Measurements from ENCODE around the gene ACAN.

ACAN gene

DNA sequence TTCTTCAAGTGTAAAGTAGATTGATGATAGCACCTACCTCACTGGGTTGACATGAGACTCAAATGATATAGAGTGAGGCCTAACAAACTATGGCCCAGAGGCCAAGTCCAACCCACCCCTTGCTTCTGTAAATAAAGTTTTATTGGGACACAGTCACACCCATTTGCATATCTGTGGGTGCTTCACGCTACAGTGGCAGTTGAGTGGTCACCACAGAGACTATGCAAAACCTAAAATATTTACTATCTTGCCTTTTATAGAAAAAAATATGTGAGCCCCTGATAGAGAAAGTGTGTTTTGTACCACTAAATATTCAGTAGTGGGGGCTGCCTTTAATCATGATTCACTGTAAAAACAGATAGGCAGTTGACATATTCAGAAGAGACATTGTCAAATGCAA lies 38.0 kb downstream of the ACAN start:
- no peak overlapping the region for H3K4me3 ChIP-seq (ENCODE audit: low read depth, low read length)

DNA sequence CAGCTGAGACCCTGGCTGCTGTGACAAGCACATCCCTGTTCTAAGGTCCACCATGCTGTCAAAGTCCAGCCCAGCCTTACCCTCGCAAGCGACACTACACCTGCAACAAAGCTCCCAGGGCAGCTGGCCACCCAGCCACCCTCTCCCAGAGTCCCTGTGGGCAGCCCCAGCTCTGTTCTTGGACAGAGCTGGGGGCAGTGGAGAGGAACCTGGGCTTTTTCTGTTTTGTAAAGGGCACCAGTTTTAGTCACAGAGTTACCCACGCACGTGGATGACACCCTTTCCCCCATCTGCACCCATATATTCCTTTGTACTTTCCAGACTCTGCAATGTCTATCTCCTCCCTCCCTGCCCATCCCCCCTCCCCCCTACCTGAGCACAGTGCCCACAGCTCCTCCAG lies 38.9 kb downstream of the ACAN start:
- no peak overlapping the region for H3K4me3 ChIP-seq (ENCODE audit: low read depth, low read length)

DNA sequence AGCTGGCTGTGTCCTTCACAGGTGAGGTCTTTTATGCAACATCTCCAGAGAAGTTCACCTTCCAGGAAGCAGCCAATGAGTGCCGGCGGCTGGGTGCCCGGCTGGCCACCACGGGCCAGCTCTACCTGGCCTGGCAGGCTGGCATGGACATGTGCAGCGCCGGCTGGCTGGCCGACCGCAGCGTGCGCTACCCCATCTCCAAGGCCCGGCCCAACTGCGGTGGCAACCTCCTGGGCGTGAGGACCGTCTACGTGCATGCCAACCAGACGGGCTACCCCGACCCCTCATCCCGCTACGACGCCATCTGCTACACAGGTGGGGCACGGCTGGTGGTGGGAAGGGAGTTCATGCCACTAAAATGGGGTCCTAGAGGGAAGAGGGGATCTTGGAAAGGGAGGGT lies 40.1 kb downstream of the ACAN start:
- H3K4me3 ChIP-seq (ENCODE audit: low read depth, low read length), result no peak overlapping the region

DNA sequence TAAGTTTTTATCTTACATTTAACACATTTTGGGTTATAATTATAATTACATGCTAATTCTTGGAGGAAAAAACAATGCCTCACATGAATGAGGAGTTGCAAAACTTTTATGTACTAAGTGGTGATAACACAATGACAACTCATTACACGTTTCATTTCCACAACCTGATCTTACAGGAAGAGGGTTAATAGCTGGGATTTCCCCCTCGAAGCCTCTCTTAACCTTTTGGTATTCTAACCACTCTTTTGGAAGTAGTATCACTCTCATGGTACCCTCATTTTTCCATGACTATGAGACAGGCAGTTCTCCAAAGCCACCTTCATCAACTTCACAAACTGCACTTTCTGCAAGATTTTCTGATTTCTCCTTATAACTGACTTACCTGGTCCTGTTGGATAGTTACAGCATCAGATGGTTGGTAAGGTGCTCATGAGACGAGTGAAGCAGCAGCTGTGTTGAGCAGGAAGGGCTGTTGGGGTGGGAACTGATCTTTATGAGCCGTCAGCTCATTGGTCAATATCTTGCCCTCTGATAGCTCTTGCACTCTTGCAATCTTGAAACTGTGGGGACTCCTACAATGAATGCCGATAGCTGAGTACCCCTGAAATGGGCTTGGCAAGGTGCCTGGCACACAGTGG lies 41.6 kb downstream of the ACAN start:
- no peak overlapping the region for H3K4me3 ChIP-seq (ENCODE audit: low read depth, low read length)

DNA sequence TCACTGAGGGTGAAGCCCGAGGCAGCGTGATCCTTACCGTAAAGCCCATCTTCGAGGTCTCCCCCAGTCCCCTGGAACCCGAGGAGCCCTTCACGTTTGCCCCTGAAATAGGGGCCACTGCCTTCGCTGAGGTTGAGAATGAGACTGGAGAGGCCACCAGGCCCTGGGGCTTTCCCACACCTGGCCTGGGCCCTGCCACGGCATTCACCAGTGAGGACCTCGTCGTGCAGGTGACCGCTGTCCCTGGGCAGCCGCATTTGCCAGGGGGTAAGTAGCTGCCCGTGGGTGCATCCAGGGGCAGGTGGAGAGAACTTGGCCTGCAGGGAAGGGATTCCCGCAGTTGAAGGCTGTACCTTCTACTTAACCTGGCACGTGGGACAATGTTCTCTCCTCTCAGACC lies 42.4 kb downstream of the ACAN start:
- H3K4me3 ChIP-seq (ENCODE audit: low read depth, low read length), result no peak overlapping the region

DNA sequence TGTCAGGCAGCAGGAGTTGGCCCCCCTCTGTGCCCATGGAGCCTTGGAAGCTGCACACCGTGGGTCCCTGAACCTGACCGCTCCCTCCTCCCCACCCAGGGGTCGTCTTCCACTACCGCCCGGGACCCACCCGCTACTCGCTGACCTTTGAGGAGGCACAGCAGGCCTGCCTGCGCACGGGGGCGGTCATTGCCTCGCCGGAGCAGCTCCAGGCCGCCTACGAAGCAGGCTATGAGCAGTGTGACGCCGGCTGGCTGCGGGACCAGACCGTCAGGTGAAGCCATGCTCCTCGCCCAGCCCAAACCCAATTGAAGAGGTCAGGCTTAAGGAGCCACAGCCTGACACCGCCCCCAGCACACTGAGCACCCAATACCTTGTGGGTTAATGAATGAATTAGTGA lies 43.9 kb downstream of the ACAN start:
- no peak overlapping the region for H3K4me3 ChIP-seq (ENCODE audit: low read depth, low read length)

DNA sequence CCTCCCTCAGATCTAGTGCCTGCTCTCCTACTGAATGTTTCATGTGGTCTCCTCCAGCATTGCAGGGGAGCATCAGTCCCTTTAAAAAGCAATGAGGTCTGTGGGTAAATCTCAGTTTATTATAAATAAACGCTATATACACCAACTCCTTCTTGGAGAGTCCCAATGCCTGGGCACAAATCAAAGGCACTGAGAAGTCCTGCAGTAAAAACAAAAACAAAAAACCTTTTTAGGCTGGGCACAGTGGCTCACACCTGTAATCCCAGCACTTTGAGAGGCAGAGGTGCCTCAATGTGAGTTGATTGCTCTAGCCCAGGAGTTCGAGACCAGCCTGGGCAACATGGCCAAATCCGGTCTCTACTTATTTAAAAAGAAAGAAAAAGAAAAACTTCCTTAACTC lies 45.0 kb downstream of the ACAN start:
- H3K4me3 ChIP-seq (ENCODE audit: low read depth, low read length), result no peak overlapping the region

DNA sequence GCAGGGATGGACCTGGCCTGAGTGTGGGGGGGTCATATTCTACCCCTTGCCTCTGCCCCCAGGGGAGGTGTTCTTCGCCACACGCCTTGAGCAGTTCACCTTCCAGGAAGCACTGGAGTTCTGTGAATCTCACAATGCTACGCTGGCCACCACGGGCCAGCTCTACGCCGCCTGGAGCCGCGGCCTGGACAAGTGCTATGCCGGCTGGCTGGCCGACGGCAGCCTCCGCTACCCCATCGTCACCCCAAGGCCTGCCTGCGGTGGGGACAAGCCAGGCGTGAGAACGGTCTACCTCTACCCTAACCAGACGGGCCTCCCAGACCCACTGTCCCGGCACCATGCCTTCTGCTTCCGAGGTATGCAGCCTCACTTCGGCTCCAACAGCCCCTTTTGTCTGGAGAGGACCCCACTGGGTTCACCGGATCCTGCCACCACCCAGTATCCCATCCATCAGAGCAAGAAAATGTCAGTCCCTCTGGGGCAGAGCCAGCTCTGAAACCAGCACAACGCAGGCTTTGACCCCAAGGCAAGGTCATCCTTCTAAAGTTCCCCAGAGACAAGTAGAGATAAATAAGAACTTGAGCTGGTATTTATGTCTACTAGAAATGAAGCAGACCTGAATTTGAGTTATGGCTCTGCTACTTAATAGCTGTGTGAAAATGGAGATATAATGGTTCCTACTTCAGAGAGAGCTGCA lies 46.3 kb downstream of the ACAN start:
- no peak overlapping the region for H3K4me3 ChIP-seq (ENCODE audit: low read depth, low read length)

DNA sequence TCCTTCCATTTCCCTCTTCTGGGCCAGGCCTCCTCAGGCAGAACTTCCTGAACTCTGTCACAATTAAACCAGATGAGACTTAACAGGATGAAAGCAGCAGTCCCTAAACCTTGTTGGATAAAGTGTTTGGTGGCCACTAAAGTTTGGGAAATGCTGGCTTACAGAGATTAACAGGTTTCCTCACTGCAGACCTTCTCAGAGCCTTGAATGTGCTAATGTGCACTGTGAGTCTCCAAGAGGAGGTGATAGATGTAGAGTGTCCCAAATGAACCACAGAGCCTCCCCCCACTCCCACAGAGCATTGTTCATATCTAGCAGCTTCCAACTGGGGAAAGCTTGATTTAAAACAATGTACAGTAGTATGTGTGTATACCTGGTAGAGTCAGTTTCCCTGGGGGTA lies 49.2 kb downstream of the ACAN start:
- H3K4me3 ChIP-seq (ENCODE audit: low read depth, low read length), result no peak overlapping the region

DNA sequence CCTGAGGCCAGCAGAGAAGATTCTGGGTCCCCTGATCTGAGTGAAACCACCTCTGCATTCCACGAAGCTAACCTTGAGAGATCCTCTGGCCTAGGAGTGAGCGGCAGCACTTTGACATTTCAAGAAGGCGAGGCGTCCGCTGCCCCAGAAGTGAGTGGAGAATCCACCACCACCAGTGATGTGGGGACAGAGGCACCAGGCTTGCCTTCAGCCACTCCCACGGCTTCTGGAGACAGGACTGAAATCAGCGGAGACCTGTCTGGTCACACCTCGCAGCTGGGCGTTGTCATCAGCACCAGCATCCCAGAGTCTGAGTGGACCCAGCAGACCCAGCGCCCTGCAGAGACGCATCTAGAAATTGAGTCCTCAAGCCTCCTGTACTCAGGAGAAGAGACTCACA lies 55.7 kb downstream of the ACAN start:
- no peak overlapping the region for H3K4me3 ChIP-seq (ENCODE audit: low read depth, low read length)

DNA sequence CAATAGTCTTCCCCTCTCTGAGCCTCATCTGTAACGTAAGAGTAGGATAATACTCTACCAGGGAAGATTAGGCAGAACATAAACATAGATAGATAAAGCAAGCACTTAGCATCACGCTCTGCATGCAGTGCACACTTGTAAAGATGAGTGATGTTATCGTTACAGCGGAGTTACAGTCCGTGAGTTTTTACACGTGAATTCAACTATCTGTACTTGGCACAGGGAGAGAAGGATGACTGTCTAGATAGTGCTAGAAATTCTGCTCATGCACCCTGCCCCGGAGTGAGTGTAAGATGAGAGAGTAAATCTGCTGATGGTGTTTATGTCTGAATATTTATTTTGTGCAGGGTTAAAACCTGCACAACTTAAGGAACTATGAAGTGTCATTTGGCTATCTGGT lies 56.3 kb downstream of the ACAN start:
- no peak overlapping the region for H3K4me3 ChIP-seq (ENCODE audit: low read depth, low read length)

DNA sequence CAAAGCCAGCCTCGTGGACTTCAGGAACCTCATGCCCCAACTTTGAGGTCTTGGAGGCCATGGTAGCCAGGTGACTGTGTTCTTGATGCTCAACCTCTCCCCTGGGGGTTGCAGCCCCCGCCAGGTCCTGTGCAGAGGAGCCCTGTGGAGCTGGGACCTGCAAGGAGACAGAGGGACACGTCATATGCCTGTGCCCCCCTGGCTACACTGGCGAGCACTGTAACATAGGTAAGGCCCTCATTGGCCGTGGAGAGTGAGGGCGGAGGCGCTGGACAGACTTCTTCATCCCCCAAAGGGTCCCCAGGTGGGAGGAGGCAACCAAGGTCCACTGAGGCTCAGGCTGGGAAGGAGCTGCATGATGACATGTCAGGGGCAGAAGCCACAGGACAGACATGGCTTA lies 57.0 kb downstream of the ACAN start:
- H3K4me3 ChIP-seq (ENCODE audit: low read depth, low read length), result no peak overlapping the region

DNA sequence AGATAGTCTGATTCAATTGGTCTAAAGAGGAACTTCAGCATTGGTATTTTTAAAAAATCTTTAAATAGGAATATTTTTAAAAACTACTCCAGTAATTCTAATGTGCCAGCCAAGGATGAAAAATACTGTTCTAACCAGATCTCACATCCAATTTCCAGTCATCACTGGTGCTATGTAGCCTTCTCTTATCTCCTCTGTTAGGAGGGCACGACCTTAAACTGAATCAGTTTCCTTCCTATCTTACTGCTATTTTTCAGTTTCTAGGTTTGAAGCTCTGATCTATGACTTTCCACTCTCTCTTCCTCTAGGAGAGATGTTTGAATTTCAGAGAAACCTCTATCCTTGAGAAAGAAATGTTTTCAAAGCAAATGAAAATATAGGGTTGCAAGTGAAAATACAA lies 60.2 kb downstream of the ACAN start:
- no peak overlapping the region for H3K4me3 ChIP-seq (ENCODE audit: low read depth, low read length)

DNA sequence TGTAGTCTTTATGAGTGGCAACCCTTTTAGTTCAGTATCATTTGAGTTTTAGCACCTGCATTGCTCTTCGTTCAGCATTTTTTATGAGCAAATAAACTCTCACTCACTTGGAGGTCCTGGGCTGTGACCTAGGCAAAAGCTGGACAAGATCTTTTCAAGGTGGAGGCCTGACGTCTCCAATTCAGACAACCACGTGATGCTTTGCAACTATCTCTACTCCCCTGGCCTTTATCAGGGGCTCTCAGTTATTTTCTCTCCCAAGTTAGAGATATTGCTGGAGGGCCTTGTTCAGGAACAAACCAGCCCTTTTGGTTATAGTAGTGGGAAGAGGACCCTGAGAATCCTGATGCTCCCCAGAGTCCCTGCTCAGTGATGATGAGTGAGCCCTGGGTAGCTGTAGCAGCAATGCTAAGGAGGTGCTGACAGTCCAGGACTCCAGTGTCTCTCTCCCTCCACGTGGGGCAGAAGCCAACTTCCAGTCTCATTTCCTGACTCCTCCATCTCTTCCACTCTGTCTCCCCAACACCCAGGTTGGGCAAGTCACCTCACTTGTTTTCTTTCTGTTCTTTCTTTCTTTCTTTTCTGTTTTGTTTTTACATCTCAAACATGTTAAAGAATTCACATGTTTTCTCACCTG lies 61.7 kb downstream of the ACAN start:
- no peak overlapping the region for H3K4me3 ChIP-seq (ENCODE audit: low read depth, low read length)

DNA sequence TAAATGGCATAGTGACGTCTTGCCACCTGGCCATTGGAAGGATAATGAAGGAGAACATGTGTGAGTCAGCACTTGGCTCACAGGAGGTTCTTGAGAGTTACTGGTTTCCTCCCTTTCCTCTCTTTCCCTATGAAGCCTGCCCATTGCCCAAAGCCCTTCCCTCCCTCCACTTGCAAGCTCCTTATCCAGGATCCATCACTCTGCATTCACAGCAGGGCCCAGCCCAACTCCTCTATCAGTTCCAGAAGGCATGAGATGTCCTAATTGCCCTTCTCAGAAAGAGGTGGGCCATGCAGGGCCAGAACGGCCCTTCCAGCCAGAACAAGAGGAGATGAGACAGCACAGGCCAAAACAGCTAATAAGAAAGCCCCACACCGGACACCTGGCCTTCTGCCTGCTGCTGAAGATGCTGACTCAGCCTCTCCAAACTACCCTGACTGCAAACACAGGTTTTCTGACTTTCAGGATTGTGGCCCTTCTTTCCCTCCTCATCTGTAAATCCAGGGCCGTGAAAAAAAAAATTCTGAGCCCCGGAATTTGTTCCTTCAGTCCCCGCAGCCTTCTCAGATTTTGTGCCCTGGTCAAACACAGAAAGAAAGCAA lies 62.4 kb downstream of the ACAN start:
- no peak overlapping the region for H3K4me3 ChIP-seq (ENCODE audit: low read depth, low read length)

DNA sequence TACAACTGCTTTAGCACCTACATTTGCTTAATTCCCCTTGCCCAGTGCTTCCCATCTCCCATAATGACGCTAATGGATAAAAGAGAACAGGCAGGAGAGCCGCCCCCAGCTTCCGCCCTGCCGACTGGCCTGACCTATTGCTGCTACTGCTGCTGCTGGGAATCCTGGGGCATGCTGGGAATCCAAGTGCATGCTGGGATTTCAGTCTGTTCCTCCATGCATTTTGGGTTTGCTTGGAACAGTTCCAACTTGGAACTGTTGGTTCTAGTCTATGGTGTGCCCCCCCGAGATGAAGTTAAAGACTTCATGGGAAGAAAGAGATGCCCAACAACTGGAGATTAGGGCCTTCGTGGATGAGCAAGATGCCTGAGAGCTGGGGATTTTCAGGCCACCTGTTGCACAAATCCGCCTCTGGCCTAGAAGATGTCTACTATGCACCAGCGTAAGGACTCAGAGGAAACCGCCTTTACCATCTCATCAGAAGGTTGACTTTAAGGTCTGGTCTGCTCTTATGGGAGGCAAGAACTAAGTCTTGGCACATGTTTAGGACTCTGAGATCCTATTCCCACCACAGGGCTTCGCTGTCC lies 63.2 kb downstream of the ACAN start:
- H3K4me3 ChIP-seq (ENCODE audit: low read depth, low read length), result no peak overlapping the region

DNA sequence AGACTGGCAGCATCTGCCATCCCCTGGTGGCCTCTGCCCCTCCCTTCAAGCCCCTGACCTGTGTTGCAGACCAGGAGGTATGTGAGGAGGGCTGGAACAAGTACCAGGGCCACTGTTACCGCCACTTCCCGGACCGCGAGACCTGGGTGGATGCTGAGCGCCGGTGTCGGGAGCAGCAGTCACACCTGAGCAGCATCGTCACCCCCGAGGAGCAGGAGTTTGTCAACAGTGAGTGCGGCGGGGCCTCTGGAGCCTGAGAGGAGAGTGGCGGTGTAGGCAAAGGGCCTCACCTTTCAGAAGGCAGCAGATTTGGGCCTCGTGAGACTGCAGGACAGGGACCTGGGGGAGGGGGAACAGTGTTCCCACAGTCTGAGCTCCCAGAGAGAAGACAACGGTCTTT lies 68.1 kb downstream of the ACAN start:
- H3K4me3 ChIP-seq (ENCODE audit: low read depth, low read length), result no peak overlapping the region

DNA sequence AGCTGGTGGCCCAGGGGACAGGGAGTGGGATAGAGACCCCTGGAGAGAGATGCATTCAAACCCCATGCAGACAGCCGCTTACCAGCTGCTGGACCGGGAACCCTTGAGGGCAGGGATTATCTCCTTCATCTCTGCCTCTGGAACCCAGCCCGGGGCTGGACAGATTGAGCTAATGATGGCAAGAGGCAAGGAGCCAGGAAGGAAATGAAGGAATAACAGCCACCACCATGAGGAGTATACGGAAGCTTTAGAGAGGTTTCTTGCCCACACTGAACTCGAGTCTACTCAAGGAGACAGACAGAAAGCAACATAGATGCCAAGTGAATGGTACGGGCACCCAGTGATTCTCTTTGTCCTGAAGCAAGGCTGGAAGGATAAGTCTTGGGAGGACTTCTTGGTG lies 68.9 kb downstream of the ACAN start:
- no peak overlapping the region for H3K4me3 ChIP-seq (ENCODE audit: low read depth, low read length)

DNA sequence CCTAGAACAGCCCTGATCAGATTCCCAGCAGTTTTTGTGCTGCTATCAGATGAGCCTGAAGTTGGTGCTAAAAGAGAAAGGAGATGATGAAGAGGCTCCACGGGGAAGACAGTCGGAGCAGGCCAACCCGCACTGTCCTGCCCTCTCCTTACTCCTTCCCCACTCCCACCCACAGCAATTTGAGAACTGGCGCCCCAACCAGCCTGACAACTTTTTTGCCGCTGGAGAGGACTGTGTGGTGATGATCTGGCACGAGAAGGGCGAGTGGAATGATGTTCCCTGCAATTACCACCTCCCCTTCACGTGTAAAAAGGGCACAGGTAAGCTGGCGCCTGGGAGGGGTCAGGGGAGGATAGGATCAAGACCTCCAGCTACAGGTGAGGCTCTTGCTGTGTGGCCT lies 69.5 kb downstream of the ACAN start:
- no peak overlapping the region for H3K4me3 ChIP-seq (ENCODE audit: low read depth, low read length)

DNA sequence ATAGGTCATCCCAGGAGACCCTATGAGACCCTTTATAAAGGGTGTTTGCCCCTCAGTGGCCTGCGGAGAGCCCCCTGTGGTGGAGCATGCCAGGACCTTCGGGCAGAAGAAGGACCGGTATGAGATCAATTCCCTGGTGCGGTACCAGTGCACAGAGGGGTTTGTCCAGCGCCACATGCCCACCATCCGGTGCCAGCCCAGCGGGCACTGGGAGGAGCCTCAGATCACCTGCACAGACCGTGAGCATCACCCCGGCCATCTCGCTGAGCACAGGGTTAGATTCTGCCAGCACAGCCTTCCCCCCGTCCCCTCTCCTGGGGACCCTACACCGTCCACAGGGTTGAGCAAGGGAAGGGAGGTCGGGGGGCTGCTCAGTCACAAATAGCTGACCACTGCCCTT lies 70.5 kb downstream of the ACAN start:
- no peak overlapping the region for H3K4me3 ChIP-seq (ENCODE audit: low read depth, low read length)

DNA sequence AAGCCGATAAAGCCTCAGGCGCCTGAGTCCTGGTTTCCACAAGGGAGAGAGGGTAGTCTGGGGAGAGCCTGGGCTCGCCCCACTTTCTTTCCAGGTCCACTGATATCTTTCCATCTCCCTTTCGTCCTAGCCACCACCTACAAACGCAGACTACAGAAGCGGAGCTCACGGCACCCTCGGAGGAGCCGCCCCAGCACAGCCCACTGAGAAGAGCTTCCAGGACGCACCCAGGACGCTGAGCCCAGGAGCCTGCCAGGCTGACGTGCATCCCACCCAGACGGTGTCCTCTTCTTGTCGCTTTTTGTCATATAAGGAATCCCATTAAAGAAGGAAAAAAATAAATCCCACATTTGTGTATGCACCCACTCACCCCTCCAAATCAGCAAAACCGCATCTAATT lies 71.0 kb downstream of the ACAN start:
- no peak overlapping the region for H3K4me3 ChIP-seq (ENCODE audit: low read depth, low read length)

DNA sequence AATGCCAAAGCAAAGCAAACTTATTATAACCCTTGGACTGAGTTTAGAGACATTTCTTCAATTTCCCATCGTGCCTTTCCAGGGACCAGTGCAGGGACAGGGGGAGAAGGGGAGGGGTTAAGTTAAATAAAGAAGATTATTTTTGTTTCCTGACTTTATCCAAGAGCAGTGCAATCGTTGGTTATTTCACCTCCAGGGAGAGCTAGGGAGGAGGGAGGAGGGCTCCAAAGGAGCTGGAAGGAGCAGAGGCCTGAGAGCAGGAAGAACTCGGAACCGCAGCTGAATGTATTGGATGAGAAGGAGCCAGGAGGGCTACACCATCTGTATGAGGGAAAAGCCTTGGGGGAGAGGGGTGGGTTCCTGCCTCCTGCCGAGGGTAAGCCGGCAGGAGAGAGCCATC lies 71.4 kb downstream of the ACAN start:
- H3K4me3 ChIP-seq (ENCODE audit: low read depth, low read length), result no peak overlapping the region
